Colon (tissue), 2 donors: Measurements from ENCODE around the gene CEMIP.

Experiments
- FAIRE-seq: peaks from 2 replicates; lab custom pipeline; 2012; peaks lifted over from hg19 to GRCh38; lab: Jason Lieb, UNC
- donor health status: control.
- donor health status: control.

The CEMIP gene

DNA sequence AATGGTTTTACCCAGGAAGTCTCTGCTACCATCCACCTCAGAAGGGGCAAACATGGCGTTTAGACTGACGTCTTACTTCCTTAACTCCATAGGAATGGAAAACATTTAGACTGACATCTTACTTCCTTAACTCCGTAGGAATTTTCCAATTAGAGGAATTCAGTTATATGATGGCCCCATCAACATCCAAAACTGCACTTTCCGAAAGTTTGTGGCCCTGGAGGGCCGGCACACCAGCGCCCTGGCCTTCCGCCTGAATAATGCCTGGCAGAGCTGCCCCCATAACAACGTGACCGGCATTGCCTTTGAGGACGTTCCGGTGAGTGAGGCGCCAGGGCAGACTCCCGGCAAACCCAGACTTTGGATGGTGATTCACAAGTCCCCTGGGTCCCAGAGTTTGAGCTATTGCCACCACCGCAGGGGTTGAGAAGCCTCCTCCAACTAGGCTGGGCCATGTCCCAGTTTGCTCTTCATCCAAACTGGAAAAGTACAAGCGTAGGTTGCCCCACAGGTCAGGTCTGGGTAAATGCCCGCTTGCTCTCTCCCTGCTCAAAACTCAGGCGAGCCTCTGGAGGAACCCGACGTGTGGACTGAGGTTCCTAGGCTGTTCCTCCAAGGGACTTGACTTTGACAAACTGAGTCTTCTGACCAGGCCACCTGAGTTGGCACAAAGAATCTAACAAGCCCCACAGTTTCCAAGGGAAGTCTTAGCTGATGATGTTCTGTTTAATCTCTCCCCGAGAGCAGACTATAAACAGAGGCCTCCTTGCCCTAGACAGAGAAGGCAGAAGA is 152.7 kb downstream of the CEMIP start:
- no peak for FAIRE-seq

DNA sequence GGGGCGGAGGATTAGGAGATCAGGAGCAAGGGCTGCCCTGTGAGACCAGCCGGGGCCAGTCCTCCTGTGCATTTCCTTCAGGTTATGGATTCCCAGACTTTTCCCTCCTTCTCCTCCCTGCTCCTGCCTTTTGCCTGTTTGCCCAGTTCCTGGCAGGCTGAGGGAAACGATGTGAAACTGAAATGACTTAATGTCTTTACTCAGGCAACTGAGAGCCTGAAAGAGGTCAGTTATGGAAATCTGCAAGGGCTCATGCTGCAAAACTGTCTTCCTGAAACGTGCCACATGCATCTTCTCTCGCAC is 153.3 kb downstream of the CEMIP start:
- no peak for FAIRE-seq

DNA sequence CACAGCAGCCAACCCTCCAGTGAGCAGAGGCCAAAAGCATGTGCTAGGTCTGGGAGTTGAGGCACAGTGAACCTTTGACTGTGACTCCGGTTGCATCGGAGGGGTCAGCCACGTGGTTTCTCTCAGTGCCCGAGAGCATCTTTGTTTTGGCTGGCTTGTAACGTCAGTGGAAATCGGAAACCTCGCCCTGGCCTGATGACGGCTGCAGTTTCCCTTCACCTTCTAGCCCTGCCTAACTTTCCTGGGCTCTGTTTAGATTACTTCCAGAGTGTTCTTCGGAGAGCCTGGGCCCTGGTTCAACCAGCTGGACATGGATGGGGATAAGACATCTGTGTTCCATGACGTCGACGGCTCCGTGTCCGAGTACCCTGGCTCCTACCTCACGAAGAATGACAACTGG is 153.8 kb downstream of the CEMIP start:
- no peak for FAIRE-seq

DNA sequence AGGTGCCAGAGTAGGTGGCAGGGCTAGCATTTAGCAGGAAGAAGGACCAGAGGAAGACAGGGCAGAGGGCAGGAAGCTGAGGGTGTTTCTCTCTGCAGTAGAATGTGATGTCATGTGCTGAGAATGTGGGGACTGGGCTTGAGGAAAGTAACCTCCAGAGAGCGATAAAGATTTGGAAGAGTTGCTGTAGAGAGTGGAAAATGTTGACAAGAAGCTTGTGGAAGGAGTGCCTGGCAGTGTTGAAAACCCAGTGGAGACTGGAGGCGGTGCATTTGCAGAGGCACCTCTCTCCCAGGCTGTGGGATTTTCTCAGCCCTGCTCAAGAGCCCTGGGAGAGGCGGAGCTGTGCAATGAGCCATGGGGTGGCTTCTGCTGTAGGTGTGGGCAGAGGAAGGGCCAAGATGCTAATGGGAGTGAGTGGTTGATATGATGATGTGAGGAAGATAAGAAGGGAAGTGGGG is 155.6 kb downstream of the CEMIP start:
- no peak for FAIRE-seq

DNA sequence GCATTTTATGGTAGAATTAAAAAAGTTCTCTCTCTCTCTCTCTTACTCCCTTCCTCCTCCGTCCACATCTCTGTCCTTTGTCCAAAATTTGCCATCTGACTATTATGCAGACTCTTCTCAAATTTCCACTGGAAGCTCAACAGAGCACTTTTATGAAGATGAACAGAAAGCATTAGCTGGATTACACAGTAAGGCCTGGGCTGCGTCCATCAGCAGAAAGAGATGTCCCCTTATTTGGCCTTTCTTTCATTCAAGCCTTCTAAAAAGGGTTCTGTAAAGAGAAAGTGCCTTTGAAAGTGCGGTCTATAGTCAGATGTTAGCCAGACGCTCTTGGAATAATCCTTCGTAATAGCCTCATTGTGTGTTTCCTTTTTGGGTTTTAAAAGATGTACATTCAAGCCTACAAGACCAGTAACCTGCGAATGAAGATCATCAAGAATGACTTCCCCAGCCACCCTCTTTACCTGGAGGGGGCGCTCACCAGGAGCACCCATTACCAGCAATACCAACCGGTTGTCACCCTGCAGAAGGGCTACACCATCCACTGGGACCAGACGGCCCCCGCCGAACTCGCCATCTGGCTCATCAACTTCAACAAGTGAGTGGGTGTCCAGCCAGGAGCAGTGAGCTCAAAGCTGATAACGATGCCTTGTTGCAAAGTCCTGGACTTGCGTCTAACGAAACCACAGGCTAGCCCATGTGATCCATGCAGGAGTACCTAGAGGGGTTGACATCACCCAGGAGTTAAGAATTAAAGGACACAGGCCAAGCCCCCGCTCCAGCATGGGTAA is 157.3 kb downstream of the CEMIP start:
- FAIRE-seq: no peak

DNA sequence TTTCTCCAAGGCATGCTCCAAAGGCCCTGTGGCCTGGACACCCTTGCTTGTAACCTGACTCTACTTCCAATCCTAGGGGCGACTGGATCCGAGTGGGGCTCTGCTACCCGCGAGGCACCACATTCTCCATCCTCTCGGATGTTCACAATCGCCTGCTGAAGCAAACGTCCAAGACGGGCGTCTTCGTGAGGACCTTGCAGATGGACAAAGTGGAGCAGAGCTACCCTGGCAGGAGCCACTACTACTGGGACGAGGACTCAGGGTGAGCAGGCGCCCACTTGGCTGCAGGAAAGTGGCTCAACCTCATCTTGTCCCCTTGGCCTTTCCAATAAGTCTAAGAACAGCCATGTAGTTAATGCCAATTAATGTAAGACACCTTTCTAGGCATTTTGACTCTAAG is 158.5 kb downstream of the CEMIP start:
- FAIRE-seq: no peak

DNA sequence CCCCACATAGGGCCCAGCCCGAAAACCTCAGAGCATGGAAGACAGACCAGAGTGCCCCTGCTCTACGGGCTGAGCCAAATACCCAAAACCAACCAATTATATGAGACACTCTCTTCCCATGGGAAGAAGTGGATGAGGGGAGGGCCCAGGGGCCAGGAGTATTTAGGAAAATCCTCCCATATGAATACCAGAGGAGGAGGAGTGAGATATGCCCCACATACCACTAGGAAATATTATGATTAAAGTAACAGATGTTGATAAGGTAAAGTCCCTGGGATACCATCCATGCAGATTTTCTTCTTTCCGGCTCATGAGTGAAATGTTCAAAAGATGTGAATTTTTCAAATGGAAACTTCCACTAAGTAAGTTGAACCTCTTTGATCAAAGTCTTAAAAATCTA is 160.0 kb downstream of the CEMIP start:
- FAIRE-seq: no peak

DNA sequence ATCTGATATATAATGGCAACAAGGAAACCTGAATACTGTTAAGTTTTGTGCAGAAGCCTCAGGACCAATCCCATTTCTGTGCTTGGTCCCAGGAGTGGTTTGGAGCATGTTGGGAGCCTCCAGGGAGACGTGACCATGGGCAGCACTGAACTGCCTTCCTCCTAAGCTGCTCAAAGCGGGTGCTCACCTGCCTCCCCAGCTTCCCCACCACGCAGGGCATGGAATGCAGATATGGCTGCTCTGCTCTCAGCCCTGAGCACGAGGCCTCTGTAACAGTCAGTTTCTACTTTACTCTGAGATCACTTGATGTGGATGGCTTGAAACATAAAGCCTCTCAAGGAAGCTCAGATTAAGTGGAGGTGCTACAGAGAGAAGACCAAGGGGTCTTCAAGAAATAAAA is 161.2 kb downstream of the CEMIP start:
- no peak for FAIRE-seq

DNA sequence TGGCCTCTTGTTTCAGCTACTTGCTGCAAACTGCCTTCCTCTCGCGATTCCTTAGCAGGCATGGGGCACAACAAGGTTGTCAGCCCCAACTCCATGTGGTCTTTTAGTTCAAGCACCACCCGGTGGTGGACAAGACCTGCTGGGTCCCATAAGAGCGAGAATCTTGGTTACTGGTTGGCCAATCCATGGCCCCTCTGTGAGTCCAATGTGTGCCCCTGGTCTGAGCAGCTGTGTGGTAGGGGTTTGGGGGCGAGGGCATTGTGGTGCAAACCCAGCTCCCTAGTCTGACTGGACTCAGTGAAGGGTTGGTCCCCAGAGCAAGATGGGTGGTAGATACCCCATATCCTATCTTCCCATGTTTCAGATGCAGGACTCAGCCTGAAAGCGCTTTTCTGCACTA is 161.7 kb downstream of the CEMIP start:
- no peak for FAIRE-seq

DNA sequence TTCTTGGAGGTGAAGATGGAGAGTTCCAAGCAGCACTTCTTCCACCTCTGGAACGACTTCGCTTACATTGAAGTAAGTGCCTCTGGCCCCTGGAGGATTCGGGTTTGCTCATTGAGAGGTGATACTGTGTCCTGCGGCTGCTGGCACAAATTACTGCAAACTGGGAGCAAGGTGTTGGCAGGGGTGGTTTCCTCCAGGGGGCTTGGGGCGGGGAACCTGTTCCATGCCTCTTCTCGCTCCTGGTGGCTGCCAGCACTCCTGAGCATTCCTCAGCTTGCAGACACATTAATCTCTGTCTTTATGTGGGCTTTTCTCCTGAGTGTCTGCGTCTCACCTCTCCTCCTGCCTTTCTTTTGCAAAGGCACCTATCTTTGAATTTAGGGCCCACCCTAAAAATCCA is 163.1 kb downstream of the CEMIP start:
- no peak for FAIRE-seq

DNA sequence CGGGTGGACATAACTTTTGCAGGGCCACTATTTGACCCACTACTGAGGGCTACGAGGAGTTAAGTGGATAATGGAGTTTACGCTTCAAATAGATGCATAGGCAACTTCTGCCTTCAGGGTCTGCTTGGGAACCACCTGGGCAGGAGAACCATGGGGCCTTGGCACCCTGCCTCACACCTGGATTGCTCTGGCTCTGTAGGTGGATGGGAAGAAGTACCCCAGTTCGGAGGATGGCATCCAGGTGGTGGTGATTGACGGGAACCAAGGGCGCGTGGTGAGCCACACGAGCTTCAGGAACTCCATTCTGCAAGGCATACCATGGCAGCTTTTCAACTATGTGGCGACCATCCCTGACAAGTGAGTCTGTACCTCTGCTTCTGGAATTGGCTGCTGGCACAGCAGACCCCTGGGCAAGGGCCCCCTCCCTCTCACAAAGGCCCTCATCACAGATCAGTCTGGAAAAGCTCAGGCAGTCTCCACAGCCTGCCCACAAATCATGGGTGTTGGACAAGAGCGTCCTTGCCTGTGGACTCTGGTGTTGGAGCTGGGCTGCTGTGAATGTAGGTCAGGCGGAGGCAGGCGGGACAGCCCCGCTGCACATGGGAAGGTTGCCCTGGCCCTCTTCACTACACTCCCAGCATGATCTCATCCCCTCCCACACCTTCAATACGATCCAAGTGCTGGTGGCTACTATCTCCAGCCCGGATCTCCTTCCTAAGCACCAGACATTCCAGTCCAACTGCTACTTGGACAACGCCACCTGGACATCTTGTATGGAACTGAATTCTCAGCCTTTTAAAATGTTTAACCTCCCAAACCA is 163.8 kb downstream of the CEMIP start:
- no peak for FAIRE-seq

DNA sequence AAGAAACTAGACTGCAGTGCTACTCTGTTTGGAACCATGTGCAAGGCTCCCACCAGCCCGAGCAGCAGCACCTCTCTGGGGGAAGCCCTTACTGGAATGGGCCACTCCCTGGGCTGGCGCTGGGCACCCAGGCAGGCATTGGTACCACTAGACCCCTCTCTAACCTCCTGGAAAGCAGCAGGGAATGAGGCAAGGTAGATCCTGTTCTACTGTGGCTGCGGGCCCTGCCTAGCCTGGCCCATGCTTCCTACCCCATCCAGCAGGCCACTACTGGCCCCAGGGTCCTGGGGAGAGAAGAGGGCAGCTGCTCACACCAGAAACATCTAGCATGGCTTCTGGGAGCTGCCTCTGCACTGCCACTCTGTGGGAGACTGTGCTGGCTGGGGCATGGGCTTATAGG is 165.6 kb downstream of the CEMIP start:
- no peak for FAIRE-seq

DNA sequence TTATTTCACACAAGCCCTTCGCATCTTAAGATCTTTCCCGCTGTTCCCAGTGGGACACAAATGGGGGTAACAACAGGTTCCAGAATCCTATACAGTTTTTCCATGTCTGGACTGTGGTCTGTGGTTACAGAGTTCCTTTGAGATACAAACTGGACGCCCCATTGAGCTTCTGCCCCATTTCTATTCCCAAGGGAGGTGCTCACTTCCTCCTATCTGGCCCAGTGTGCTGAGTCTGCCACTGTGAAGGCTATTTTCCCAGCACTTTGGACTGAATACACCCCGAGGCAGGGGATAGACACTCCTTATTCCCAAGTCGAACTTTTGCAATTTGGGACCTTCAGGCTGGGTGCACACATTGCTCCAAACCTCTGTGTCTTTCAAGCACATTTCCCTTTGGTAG is 166.4 kb downstream of the CEMIP start:
- FAIRE-seq: no peak

DNA sequence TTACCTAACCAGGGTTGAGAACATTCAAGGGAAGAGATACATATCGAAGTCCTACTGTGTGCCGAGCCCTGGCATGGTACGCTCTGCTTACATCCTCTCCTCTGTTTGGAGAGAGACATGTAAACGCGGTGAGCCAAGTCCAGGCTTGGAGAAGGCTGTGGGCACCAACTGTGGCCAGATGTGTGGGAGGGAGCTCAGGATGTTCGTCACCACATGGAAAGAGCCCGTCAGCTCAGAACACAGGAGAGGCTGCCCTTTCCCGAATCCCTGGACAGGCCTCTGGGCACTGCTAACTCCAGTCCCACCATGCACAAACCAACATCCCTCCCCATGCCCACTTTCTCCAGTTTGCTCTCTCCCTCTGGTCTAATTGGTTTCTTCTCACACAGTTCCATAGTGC is 167.4 kb downstream of the CEMIP start:
- FAIRE-seq: no peak

DNA sequence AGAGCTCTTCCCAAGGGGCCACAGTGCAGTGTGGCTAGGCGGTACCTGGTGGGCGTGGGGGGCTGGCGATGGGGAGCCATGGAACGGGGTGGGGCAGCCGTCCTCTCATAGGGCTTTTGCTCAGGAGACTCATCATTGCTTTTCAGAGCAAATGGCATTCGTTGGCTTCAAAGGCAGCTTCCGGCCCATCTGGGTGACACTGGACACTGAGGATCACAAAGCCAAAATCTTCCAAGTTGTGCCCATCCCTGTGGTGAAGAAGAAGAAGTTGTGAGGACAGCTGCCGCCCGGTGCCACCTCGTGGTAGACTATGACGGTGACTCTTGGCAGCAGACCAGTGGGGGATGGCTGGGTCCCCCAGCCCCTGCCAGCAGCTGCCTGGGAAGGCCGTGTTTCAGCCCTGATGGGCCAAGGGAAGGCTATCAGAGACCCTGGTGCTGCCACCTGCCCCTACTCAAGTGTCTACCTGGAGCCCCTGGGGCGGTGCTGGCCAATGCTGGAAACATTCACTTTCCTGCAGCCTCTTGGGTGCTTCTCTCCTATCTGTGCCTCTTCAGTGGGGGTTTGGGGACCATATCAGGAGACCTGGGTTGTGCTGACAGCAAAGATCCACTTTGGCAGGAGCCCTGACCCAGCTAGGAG is 169.6 kb downstream of the CEMIP start:
- no peak for FAIRE-seq

DNA sequence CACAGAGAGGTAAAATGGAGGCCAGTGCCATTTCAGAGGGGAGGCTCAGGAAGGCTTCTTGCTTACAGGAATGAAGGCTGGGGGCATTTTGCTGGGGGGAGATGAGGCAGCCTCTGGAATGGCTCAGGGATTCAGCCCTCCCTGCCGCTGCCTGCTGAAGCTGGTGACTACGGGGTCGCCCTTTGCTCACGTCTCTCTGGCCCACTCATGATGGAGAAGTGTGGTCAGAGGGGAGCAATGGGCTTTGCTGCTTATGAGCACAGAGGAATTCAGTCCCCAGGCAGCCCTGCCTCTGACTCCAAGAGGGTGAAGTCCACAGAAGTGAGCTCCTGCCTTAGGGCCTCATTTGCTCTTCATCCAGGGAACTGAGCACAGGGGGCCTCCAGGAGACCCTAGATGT is 170.6 kb downstream of the CEMIP start:
- FAIRE-seq: no peak

DNA sequence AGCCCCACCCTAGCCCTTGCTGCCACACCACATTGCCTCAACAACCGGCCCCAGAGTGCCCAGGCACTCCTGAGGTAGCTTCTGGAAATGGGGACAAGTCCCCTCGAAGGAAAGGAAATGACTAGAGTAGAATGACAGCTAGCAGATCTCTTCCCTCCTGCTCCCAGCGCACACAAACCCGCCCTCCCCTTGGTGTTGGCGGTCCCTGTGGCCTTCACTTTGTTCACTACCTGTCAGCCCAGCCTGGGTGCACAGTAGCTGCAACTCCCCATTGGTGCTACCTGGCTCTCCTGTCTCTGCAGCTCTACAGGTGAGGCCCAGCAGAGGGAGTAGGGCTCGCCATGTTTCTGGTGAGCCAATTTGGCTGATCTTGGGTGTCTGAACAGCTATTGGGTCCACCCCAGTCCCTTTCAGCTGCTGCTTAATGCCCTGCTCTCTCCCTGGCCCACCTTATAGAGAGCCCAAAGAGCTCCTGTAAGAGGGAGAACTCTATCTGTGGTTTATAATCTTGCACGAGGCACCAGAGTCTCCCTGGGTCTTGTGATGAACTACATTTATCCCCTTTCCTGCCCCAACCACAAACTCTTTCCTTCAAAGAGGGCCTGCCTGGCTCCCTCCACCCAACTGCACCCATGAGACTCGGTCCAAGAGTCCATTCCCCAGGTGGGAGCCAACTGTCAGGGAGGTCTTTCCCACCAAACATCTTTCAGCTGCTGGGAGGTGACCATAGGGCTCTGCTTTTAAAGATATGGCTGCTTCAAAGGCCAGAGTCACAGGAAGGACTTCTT is 171.3 kb downstream of the CEMIP start:
- FAIRE-seq: no peak

DNA sequence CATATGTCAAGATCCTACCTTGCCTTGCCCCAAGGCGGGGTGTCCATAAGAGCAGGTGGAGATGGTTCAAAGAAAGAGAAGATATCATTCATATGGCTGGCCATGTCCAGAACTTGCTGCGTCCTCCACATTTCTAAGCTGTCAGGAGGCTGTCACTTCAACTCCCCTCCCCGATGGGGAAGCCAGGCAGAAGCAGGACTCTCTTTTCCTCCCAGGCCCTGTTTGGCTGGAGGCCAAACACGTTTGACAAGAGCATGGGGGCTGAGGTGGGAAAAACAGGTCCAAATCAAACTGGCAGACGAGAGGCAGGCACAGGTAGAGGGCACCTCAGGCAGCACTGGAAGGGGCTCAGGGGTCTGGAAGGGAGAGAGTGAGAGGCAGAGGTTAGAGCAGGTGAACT is 172.8 kb downstream of the CEMIP start:
- no peak for FAIRE-seq

DNA sequence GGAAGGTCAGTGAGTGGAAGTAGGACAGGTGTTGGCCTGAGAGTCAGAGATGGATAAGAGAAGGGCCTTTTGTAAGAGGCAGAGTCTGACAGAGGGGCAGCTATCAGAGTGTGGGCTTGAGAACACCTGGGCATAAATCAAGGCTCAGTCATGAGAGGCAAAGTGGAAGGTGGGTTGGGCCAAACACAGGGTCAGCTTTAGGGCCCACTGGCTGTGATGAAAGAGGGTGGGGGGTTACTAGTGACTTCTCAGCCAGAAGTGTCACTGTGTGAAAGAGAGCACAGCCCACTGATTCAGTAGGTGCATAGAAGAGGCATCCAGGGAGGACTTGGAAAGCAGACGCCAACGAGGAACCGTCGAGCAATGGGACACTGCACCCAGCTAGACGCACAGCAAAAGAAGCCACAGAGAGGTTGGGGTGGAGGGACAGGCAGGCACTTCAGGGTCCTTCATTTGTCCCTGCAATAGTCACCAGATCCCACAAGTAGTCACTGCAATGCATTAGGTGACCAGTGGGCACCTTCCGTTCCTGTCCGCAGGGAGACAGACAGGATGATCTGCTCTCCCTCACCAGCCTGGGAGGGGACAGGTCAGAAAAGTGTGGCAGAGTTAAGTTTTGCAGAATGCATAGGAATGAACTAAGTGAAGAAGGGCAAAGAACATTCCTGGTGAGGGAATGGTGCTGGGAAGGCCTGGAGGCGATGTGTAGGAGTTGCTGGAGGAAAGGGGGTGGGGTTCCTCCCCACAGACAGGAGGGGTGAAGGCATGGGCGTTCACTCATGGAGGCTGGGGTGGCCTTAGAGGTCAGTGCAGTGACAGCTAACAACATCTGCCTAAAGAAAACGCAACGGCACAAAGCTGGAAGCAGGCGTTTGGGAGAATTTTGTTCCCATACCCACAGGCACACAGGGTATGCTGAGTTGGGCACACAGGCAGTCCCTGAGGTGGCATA is 174.1 kb downstream of the CEMIP start:
- no peak for FAIRE-seq

DNA sequence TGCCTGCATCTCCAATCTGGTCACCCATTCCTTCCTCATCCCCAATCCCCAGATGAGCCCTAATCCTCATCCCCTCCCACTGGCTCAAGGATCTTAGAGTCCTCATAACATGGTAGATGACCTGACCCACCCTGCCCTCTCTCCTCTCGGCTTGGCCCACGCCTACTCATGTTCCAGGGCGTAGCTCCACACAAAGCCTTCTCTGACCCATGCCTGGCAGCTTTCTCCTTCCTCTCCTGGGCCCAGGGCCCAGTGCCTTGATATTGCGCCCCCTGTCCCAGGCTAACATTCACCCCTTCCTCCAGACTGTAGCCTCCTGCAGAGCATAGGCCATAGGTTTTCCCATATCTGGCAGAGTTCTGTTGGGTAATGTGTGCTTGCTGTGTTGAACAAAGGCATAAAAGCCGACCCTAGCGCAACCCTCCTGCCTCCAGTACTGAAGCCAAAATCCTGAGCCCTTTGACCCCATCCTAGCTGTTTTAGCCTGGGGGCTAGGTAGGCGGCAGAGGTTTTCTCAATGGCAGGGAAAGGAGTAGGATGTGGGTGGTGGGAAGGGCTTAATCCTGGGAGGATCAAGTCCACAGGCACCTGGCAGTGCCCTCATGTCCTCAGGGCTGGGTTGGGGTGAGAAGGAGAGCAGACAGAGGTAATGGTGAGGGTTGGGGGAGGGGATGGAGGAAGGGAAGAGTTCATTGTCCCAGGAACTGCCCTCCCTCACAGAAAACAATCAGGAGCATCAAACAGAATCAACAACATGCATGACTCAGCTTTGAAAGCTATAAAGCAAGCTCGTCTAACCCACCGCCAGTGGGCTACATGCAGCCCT is 175.0 kb downstream of the CEMIP start:
- FAIRE-seq: no peak
